DMS153 treated with DMSO at 0.1 percent for 48 hours (cell line): Measurements from ENCODE around the gene PKP3.

Source experiments
- DNase-seq: peaks from one replicate; lab custom pipeline; 2025; ENCODE audit not compliant: unreplicated experiment; lab: John Stamatoyannopoulos, UW

The PKP3 gene

GRCh38 chr11:441418-442274 is 47.6 kb downstream of the PKP3 start, which contains the start of gene ANO9:
Gene ANO9, minus strand, starts transcription at chr11:442011. Its CDS starts 85 bp downstream, at chr11:441926.
- DNase-seq = peak; percentile 49

- DNase-seq = no peak
Observed at GRCh38 chr11:442611-443081, 48.6 kb downstream of the PKP3 start.

GRCh38 chr11:443542-444199 is 49.7 kb downstream of the PKP3 start:
- DNase-seq = peak; percentile 38

GRCh38 chr11:444396-445144 is 50.6 kb downstream of the PKP3 start:
- DNase-seq = peak; percentile 44

- no peak for DNase-seq
Observed at GRCh38 chr11:445765-446588, 52.0 kb downstream of the PKP3 start.

- peak; percentile 7 for DNase-seq
Observed at GRCh38 chr11:446891-447290, 52.9 kb downstream of the PKP3 start.

- peak; percentile 82 for DNase-seq
Observed at GRCh38 chr11:447923-448731, 54.1 kb downstream of the PKP3 start.

- peak; percentile 92 for DNase-seq
Observed at GRCh38 chr11:449889-450808, 56.1 kb downstream of the PKP3 start, which contains the start of gene PTDSS2. Gene PTDSS2, plus strand, starts transcription at chr11:450279. Its CDS starts 177 bp downstream, at chr11:450456.

- peak; percentile 13 for DNase-seq
Observed at GRCh38 chr11:450809-451451, 56.9 kb downstream of the PKP3 start.

GRCh38 chr11:451738-452137 is 57.7 kb downstream of the PKP3 start:
- DNase-seq = no peak

- DNase-seq = no peak
Observed at GRCh38 chr11:452203-452744, 58.3 kb downstream of the PKP3 start.

GRCh38 chr11:452916-453527 is 59.0 kb downstream of the PKP3 start:
- DNase-seq = no peak

- DNase-seq = no peak
Observed at GRCh38 chr11:453564-453963, 59.6 kb downstream of the PKP3 start.

GRCh38 chr11:454043-454442 is 60.0 kb downstream of the PKP3 start:
- DNase-seq = no peak
